Astrocyte of the cerebellum (primary cell): ENCODE measurements around the gene TENM4.

Source experiments
- DNase-seq: peaks from one replicate; pipeline ENCODE4 v3.0.0-alpha.2; 2011; ENCODE audit warnings: low read depth
- H3K4me3 ChIP-seq: 2 replicates; pipeline ENCODE4 v1.5.1; 2011; ENCODE audit warnings: mild to moderate bottlenecking, low read depth, low read length, moderate library complexity
- CTCF ChIP-seq: IDR thresholded peaks from 2 replicates; pipeline ENCODE4 v1.5.1; 2012; ENCODE audit warnings: low read length, low read depth, moderate library complexity, mild to moderate bottlenecking; ENCODE audit errors: missing control alignments
- in situ Hi-C: cut with HindIII; loops from 2 replicates; pipeline ENCODE4 v1.10.0; 2017; ENCODE audit warnings: low sequenced_read_pairs

The TENM4 gene

GRCh38 chr11:79412761-79413160, 28.1 kb downstream of the TENM4 start:
- in situ Hi-C loops, result no loop called here
- H3K4me3 ChIP-seq, result no peak overlapping the region
- DNase-seq, result no peak
- no peak for TF ChIP-seq CTCF

GRCh38 chr11:79409330-79409729, 31.5 kb downstream of the TENM4 start:
- DNase-seq, result no peak
- in situ Hi-C loops, result no loop called here
- no peak for TF ChIP-seq CTCF
- H3K4me3 ChIP-seq, result no peak overlapping the region

GRCh38 chr11:79406376-79406775, 34.5 kb downstream of the TENM4 start:
- no peak overlapping the region for H3K4me3 ChIP-seq
- DNase-seq, result no peak
- in situ Hi-C loops, result no loop called here
- no peak for TF ChIP-seq CTCF

GRCh38 chr11:79404806-79405205, 36.0 kb downstream of the TENM4 start:
- no peak overlapping the region for H3K4me3 ChIP-seq
- no peak for TF ChIP-seq CTCF
- no peak for DNase-seq
- in situ Hi-C loops, result no loop called here

GRCh38 chr11:79404325-79404724, 36.5 kb downstream of the TENM4 start:
- in situ Hi-C loops, result no loop called here
- H3K4me3 ChIP-seq, result no peak overlapping the region
- no peak for TF ChIP-seq CTCF
- DNase-seq, result no peak

- no peak for TF ChIP-seq CTCF
- no peak overlapping the region for H3K4me3 ChIP-seq
- no peak for DNase-seq
- in situ Hi-C loops, result no loop called here
These were observed 37.0 kb downstream of the TENM4 start for GRCh38 chr11:79403839-79404238.

GRCh38 chr11:79402912-79403311, 37.9 kb downstream of the TENM4 start:
- no peak overlapping the region for H3K4me3 ChIP-seq
- no peak for DNase-seq
- TF ChIP-seq CTCF, result no peak
- in situ Hi-C loops, result no loop called here
